GM19238 (cell line): Measurements from ENCODE around the gene GATA5.

Experiments
- DNase-seq: peaks from one replicate; pipeline ENCODE4 v3.0.0; 2011; ENCODE audit warnings: low spot score; ENCODE audit not compliant: insufficient read length

GATA5 gene

GRCh38 chr20:62457098-62457497, 18.7 kb downstream of the GATA5 start:
- no peak for DNase-seq

GRCh38 chr20:62455929-62456328, 19.9 kb downstream of the GATA5 start:
- no peak for DNase-seq

- DNase-seq, result no peak
Observed at GRCh38 chr20:62454904-62455636, 20.7 kb downstream of the GATA5 start.

GRCh38 chr20:62453186-62453808, 22.5 kb downstream of the GATA5 start:
- DNase-seq, result no peak

- DNase-seq, result no peak
Observed at GRCh38 chr20:62452475-62453095, 23.2 kb downstream of the GATA5 start.

- no peak for DNase-seq
Observed at GRCh38 chr20:62451970-62452369, 23.8 kb downstream of the GATA5 start.

- DNase-seq, result no peak
Observed at GRCh38 chr20:62451156-62451767, 24.5 kb downstream of the GATA5 start.

- no peak for DNase-seq
Observed at GRCh38 chr20:62449951-62450691, 25.7 kb downstream of the GATA5 start.

GRCh38 chr20:62448788-62449187, 27.0 kb downstream of the GATA5 start:
- no peak for DNase-seq

- DNase-seq, result no peak
Observed at GRCh38 chr20:62448038-62448437, 27.8 kb downstream of the GATA5 start.

GRCh38 chr20:62446888-62447869, 28.6 kb downstream of the GATA5 start:
- no peak for DNase-seq

- no peak for DNase-seq
Observed at GRCh38 chr20:62446481-62446880, 29.3 kb downstream of the GATA5 start.

GRCh38 chr20:62445553-62446340, 30.0 kb downstream of the GATA5 start:
- no peak for DNase-seq

- no peak for DNase-seq
Observed at GRCh38 chr20:62444286-62444685, 31.5 kb downstream of the GATA5 start.

- DNase-seq, result no peak
Observed at GRCh38 chr20:62441987-62442539, 33.7 kb downstream of the GATA5 start.

- DNase-seq, result no peak
Observed at GRCh38 chr20:62439218-62439617, 36.6 kb downstream of the GATA5 start.

GRCh38 chr20:62437927-62438326, 37.9 kb downstream of the GATA5 start:
- DNase-seq, result no peak

- DNase-seq, result no peak
Observed at GRCh38 chr20:62437496-62437895, 38.3 kb downstream of the GATA5 start.

GRCh38 chr20:62436692-62437091, 39.1 kb downstream of the GATA5 start:
- no peak for DNase-seq
